Neural crest cell (in vitro differentiated cells): ENCODE results near the gene CPN2. TPM values are rescaled to one million over a fixed set of nuclear protein-coding genes. Genes with fewer than 3 reads are reported as not detected.

Experiments
- DNase-seq: peaks from one replicate; pipeline ENCODE4 v3.0.0; 2021; ENCODE audit warnings: low read depth, mixed read lengths, low spot score
- H3K27ac Mint-ChIP-seq: one replicate; pipeline ENCODE4 v1.8.0; 2021; ENCODE audit warnings: mild to moderate bottlenecking, mixed read lengths; ENCODE audit not compliant: unreplicated experiment
- H3K27me3 Mint-ChIP-seq: 2 replicates; pipeline ENCODE4 v1.8.0; 2021; ENCODE audit warnings: low read depth, mild to moderate bottlenecking, mixed read lengths
- H3K36me3 Mint-ChIP-seq: 2 replicates; pipeline ENCODE4 v1.8.0; 2021; ENCODE audit warnings: low read depth, mild to moderate bottlenecking, mixed read lengths
- H3K4me1 Mint-ChIP-seq: 2 replicates; pipeline ENCODE4 v1.8.0; 2021; ENCODE audit warnings: mixed read lengths
- H3K4me3 Mint-ChIP-seq: one replicate; pipeline ENCODE4 v1.8.0; 2021; ENCODE audit warnings: mild to moderate bottlenecking, mixed read lengths
- H3K9me3 Mint-ChIP-seq: 2 replicates; pipeline ENCODE4 v1.8.0; 2021; ENCODE audit warnings: mixed read lengths
- total RNA-seq: library from RNA; stranded (reverse); gene quantifications from 2 replicates; pipeline ENCODE4 v1.2.1, GENCODE V29; 2021
- TF ChIP-seq, protein P1 (sequence below): fragments of 200-600 bp; sonication (generic); conservative IDR thresholded peaks from 2 replicates; pipeline ENCODE4 v1.5.0; 2021; ENCODE audit warnings: antibody characterized with exemption, mild to moderate bottlenecking

Gene CPN2
- total RNA-seq, 1 donor from 2014 or later, result not detected

DNA sequence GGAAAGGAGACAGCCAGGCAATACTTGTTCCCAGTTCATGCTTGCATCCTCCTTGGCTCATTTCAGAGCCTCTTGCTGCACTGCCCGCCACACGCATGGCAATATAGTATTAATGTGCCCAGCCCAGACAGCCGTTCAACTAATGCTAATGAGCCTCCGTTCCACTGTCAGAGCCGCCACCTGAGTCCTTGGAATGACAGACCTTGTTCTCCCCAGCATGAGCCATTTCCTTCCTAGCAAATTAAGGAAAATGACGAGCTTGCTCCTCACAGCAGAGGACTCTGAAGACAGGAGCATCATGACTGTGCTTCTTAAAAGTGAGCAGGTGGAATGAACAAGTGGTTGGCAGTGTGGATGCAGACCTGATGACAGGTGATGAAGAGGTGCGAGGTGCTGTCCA lies 29.2 kb upstream of the CPN2 start:
- peaks cover 27% of the 10 kb centered on the region for H3K4me1 Mint-ChIP-seq
- DNase-seq, result no peak

DNA sequence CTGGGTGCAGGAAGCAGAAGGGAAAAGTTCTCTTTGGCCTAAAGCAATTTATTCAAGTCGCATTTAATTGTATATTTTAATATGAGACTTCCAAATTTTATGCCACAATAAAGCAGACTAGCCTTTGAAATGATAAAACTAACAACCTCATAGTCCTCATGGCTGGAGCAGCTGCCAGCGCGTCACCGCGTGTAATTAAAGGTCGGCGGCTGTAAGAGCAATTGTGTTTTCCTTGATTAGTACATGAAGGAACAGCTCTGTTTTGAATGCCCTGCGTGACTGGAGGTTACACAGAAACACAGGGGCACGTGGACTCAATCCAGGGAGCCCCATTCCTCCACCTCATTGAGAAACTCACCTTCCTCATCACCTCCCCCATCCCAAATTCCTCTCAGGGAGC lies 28.5 kb upstream of the CPN2 start:
- TF ChIP-seq, protein P1, sequence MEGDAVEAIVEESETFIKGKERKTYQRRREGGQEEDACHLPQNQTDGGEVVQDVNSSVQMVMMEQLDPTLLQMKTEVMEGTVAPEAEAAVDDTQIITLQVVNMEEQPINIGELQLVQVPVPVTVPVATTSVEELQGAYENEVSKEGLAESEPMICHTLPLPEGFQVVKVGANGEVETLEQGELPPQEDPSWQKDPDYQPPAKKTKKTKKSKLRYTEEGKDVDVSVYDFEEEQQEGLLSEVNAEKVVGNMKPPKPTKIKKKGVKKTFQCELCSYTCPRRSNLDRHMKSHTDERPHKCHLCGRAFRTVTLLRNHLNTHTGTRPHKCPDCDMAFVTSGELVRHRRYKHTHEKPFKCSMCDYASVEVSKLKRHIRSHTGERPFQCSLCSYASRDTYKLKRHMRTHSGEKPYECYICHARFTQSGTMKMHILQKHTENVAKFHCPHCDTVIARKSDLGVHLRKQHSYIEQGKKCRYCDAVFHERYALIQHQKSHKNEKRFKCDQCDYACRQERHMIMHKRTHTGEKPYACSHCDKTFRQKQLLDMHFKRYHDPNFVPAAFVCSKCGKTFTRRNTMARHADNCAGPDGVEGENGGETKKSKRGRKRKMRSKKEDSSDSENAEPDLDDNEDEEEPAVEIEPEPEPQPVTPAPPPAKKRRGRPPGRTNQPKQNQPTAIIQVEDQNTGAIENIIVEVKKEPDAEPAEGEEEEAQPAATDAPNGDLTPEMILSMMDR, result no peak
- Mint-ChIP-seq H3K27ac (no peak overlapping the region), H3K9me3 (no peaks in the 10 kb centered on the region), H3K4me3 (no peak overlapping the region), H3K27me3 (peaks cover 17% of the 10 kb centered on the region), H3K4me1 (peaks cover 32% of the 10 kb centered on the region), H3K36me3 (no peaks in the 10 kb centered on the region)
- no peak for DNase-seq

More for the DNA sequence above, 29.2 kb upstream of the CPN2 start:
- Mint-ChIP-seq H3K9me3 (no peaks in the 10 kb centered on the region), H3K27ac (no peak overlapping the region), H3K36me3 (no peaks in the 10 kb centered on the region), H3K4me3 (no peak overlapping the region), H3K27me3 (peaks cover 13% of the 10 kb centered on the region)
- TF ChIP-seq, protein P1, result no peak

DNA sequence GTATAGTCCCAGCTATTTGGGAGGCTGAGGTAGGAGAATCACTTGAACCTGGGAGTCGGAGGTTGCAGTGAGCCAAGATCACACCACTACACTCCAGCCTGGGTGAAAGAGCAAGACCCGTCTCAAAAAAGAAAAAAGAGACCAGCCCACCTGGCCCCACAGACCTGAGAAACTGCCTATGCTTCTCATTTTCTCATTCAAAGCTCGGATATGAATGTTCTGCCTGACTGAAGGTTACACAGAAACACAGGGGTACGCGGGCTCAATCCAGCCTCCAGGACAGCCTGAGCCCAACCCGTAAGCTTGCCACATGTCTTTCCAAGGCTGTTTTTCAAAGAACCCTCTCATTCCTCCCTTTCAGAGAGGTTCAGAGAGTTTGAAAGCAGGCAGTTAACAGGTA lies 28.1 kb upstream of the CPN2 start:
- Mint-ChIP-seq H3K4me3 (no peak overlapping the region), H3K36me3 (no peaks in the 10 kb centered on the region), H3K9me3 (no peaks in the 10 kb centered on the region), H3K4me1 (peaks cover 35% of the 10 kb centered on the region), H3K27me3 (peaks cover 19% of the 10 kb centered on the region), H3K27ac (no peak overlapping the region)
- no peak for DNase-seq
- TF ChIP-seq, protein P1, result no peak

DNA sequence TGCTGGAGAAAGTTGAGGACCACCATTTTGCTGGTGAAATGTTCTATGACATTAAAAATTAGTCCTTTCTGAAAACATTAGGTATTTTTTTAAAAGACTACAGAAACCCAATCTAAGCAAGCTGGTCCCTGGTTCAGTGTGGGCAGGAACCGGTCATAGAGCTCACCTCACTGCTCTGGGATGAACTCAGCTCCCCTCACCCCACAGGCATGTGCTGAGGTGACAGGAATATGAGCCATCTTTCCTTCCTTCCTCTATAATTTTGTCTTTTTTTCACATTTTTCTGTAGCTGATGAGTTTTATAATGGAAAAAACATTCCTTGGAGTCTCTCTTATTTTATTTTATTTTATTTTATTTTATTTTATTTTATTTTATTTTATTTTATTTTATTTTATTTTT lies 26.6 kb upstream of the CPN2 start:
- TF ChIP-seq, protein P1, result no peak
- Mint-ChIP-seq H3K27me3 (peaks cover 22% of the 10 kb centered on the region), H3K4me3 (no peak overlapping the region), H3K36me3 (no peaks in the 10 kb centered on the region), H3K9me3 (no peaks in the 10 kb centered on the region), H3K27ac (no peak overlapping the region), H3K4me1 (peaks cover 36% of the 10 kb centered on the region)
- DNase-seq, result no peak

DNA sequence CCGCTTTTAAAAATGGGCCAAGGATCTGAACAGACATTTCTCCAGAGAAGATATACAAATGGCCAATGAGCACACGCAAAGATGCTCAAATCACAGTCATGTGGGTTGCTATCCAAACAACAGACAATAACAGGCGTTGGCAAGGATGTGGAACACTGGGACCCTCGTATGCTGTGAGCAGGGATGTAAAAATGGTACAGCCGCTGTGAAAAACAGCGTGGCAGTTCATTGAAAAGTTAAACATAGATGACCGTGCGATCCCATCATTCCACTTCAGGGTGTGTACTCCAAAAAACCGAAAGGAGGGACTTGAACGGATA lies 25.1 kb upstream of the CPN2 start:
- Mint-ChIP-seq H3K27me3 (peaks cover 28% of the 10 kb centered on the region), H3K4me3 (no peak overlapping the region), H3K27ac (no peak overlapping the region), H3K36me3 (no peaks in the 10 kb centered on the region), H3K9me3 (no peaks in the 10 kb centered on the region), H3K4me1 (peaks cover 31% of the 10 kb centered on the region)
- DNase-seq, result no peak
- TF ChIP-seq, protein P1, result no peak
